Measurements from ENCODE around the gene STMN3.

Gene STMN3

GRCh38 chr20:63685269-63686026, 32.2 kb upstream of the STMN3 start:
- no peak overlapping the region for H3K27ac ChIP-seq
- no peak for TF ChIP-seq ZFX (IDR thresholded peaks at IDR 0.05)
- TF ChIP-seq CTCF (conservative IDR thresholded peaks at IDR 0.05) = no peak

GRCh38 chr20:63682384-63683139, 29.3 kb upstream of the STMN3 start:
- no peak overlapping the region for H3K27ac ChIP-seq
- TF ChIP-seq CTCF (conservative IDR thresholded peaks at IDR 0.05) = no peak
- no peak for TF ChIP-seq ZFX (IDR thresholded peaks at IDR 0.05)

GRCh38 chr20:63681609-63682142, 28.5 kb upstream of the STMN3 start:
- no peak for TF ChIP-seq ZFX (IDR thresholded peaks at IDR 0.05)
- no peak for TF ChIP-seq CTCF (conservative IDR thresholded peaks at IDR 0.05)
- H3K27ac ChIP-seq = no peak overlapping the region

- TF ChIP-seq ZFX (IDR thresholded peaks at IDR 0.05) (no peak), CTCF (conservative IDR thresholded peaks at IDR 0.05) (no peak)
- no peak overlapping the region for H3K27ac ChIP-seq
These were observed 27.8 kb upstream of the STMN3 start for GRCh38 chr20:63680857-63681608.

GRCh38 chr20:63680427-63680826, 27.2 kb upstream of the STMN3 start:
- TF ChIP-seq CTCF (conservative IDR thresholded peaks at IDR 0.05) = no peak
- no peak for TF ChIP-seq ZFX (IDR thresholded peaks at IDR 0.05)
- H3K27ac ChIP-seq = no peak overlapping the region

- H3K27ac ChIP-seq = no peak overlapping the region
- no peak for TF ChIP-seq ZFX (IDR thresholded peaks at IDR 0.05)
- TF ChIP-seq CTCF (conservative IDR thresholded peaks at IDR 0.05) = no peak
These were observed 26.6 kb upstream of the STMN3 start for GRCh38 chr20:63679799-63680305.
